CD14-positive monocyte (primary cell): ENCODE measurements around the gene NEK10. TPM values are rescaled to one million over a fixed set of nuclear protein-coding genes. Genes with fewer than 3 reads are reported as not detected.

ENCODE experiments used
- DNase-seq, 3 donors: peaks; one replicate each; pipeline ENCODE4 v3.0.0-alpha.2; 2011 to 2022
- H2AFZ ChIP-seq: 2 replicates; pipeline ENCODE4 v1.6.0; 2012; ENCODE audit warnings: mild to moderate bottlenecking, low read depth, low read length, inconsistent platforms; ENCODE audit not compliant: insufficient read depth, poor library complexity, severe bottlenecking
- H3K27ac ChIP-seq, 2 donors: 1 replicate in 1 of 2; 2 replicates in 1 of 2; pipeline ENCODE4 v1.5.1; 2012 to 2013; ENCODE audit warnings: low read length in 2 of 2, control low read depth in 1 of 2, inconsistent platforms in 1 of 2, low read depth in 1 of 2, mild to moderate bottlenecking in 1 of 2
- H3K27me3 ChIP-seq, 2 donors: one replicate each; pipeline versions ENCODE4 v1.6.0 to v1.6.1; 2011 to 2013; ENCODE audit warnings: low read length in 2 of 2; ENCODE audit not compliant: control insufficient read depth in 2 of 2, insufficient read depth in 2 of 2
- H3K36me3 ChIP-seq, 2 donors: replicated peaks in 1 of 2; 1 replicate in 1 of 2; 2 replicates in 1 of 2; pipeline versions ENCODE4 v1.5.1 to v1.6.1; 2012 to 2013; ENCODE audit warnings: low read length in 2 of 2, control low read depth in 1 of 2, inconsistent platforms in 1 of 2, mild to moderate bottlenecking in 1 of 2; ENCODE audit not compliant: insufficient read depth in 2 of 2, control insufficient read depth in 1 of 2
- H3K4me1 ChIP-seq, 2 donors: 1 replicate in 1 of 2; 2 replicates in 1 of 2; pipeline versions ENCODE4 v1.5.1 to v1.6.1; 2012 to 2013; ENCODE audit warnings: low read length in 2 of 2, control low read depth in 1 of 2, inconsistent platforms in 1 of 2, mild to moderate bottlenecking in 1 of 2, moderate library complexity in 1 of 2; ENCODE audit not compliant: insufficient read depth in 2 of 2, control insufficient read depth in 1 of 2
- H3K4me2 ChIP-seq: replicated peaks from 2 replicates; pipeline ENCODE3; 2012; ENCODE audit warnings: low read length, moderate library complexity, mild to moderate bottlenecking; ENCODE audit not compliant: poor library complexity, severe bottlenecking; ENCODE audit errors: extremely low read depth
- H3K4me3 ChIP-seq, 3 experiments: fragments of 200-600 bp in 1 of 3; sonication (generic) in 1 of 3; replicated peaks in 1 of 3; 1 replicate in 2 of 3; 2 replicates in 1 of 3; pipeline ENCODE4 v1.5.1; 2011 to 2013; ENCODE audit warnings: low read length in 3 of 3, mild to moderate bottlenecking in 3 of 3, control low read depth in 2 of 3, low read depth in 2 of 3, inconsistent platforms in 1 of 3, moderate library complexity in 1 of 3
- H3K79me2 ChIP-seq: 2 replicates; pipeline ENCODE4 v1.6.0; 2012; ENCODE audit warnings: mild to moderate bottlenecking, control low read depth, inconsistent platforms, low read length, moderate library complexity; ENCODE audit not compliant: insufficient read depth
- H3K9ac ChIP-seq: 2 replicates; pipeline ENCODE4 v1.6.0; 2017; ENCODE audit warnings: low read length, mild to moderate bottlenecking; ENCODE audit not compliant: insufficient read depth, poor library complexity, severe bottlenecking
- H3K9me3 ChIP-seq, 2 donors: replicated peaks in 1 of 2; 1 replicate in 1 of 2; 2 replicates in 1 of 2; pipeline versions ENCODE4 v1.5.1 to v1.6.1; 2012 to 2013; ENCODE audit warnings: low read length in 2 of 2, control low read depth in 1 of 2; ENCODE audit not compliant: control insufficient read depth in 1 of 2, insufficient read depth in 1 of 2
- H4K20me1 ChIP-seq: 2 replicates; pipeline ENCODE4 v1.6.0; 2012; ENCODE audit warnings: mild to moderate bottlenecking, low read length, control low read depth, moderate library complexity; ENCODE audit not compliant: insufficient read depth
- H3K27ac Mint-ChIP-seq, 7 donors: one replicate each; pipeline ENCODE4 v1.8.0; 2020; ENCODE audit warnings: mild to moderate bottlenecking in 7 of 7, mixed read lengths in 7 of 7, moderate library complexity in 6 of 7, inconsistent platforms in 2 of 7
- H3K27me3 Mint-ChIP-seq, 3 donors: one replicate each; pipeline ENCODE4 v1.8.0; 2021 to 2022; ENCODE audit warnings: low read depth in 3 of 3, mild to moderate bottlenecking in 3 of 3, mixed read lengths in 3 of 3, moderate library complexity in 3 of 3, inconsistent platforms in 1 of 3
- H3K36me3 Mint-ChIP-seq, 2 donors: one replicate each; pipeline ENCODE4 v1.8.0; 2020; ENCODE audit warnings: mixed read lengths in 2 of 2, inconsistent platforms in 1 of 2, mild to moderate bottlenecking in 1 of 2
- H3K4me1 Mint-ChIP-seq: one replicate; pipeline ENCODE4 v1.8.0; 2020; ENCODE audit warnings: mild to moderate bottlenecking, mixed read lengths
- H3K4me3 Mint-ChIP-seq, 2 donors: one replicate each; pipeline ENCODE4 v1.8.0; 2020; ENCODE audit warnings: mild to moderate bottlenecking in 2 of 2, mixed read lengths in 2 of 2, moderate library complexity in 1 of 2
- H3K9me3 Mint-ChIP-seq, 7 donors: one replicate each; pipeline ENCODE4 v1.8.0; 2020 to 2022; ENCODE audit warnings: mixed read lengths in 7 of 7, mild to moderate bottlenecking in 6 of 7, moderate library complexity in 6 of 7, inconsistent platforms in 2 of 7
- WGBS: methylation state at CpG from one replicate; pipeline ENCODE4 v1.1.5; 2013; ENCODE audit warnings: missing lambda C conversion rate; ENCODE audit not compliant: insufficient coverage; 5-methylcytosine and 5-hydroxymethylcytosine counted together
- intact Hi-C, 2 donors: fragments of 100-400 bp; cut with micrococcal nuclease; formaldehyde crosslinking; loops; one replicate each; pipeline versions ENCODE4 v1.15.0 to v1.15.1; 2023
- polyA plus RNA-seq, 3 donors: library from polyadenylated mRNA; depleted of rRNA in 1 of 3; unstranded in 2 of 3; stranded (reverse) in 1 of 3; fragments of 300-500 nt in 2 of 3; fragments of >200 nt in 1 of 3; fragmentation: Illumina TruSeq in 2 of 3; gene quantifications; 1 replicate in 2 of 3; 2 replicates in 1 of 3; pipeline ENCODE4 v1.2.3, GENCODE V29; 2012 to 2021
- TF ChIP-seq, protein P1 (sequence below): fragments of 200-600 bp; IDR thresholded peaks from one replicate; pipeline ENCODE4 v1.8.0; 2022; ENCODE audit warnings: antibody characterized with exemption, mild to moderate bottlenecking

NEK10 gene
- polyA plus RNA-seq, 3 donors: not detected

- intact Hi-C loops: no loop called here
- Mint-ChIP-seq H3K4me3 (no peak overlapping the region), H3K27ac (no peak overlapping the region), H3K4me1 (no peaks in the 10 kb centered on the region), H3K27me3 (no peaks in the 10 kb centered on the region), H3K36me3 (no peaks in the 10 kb centered on the region), H3K9me3 (peaks cover 0 to 8% (median 3%) of the 10 kb centered on the region in 7 donors)
- WGBS: 83% methylated on average over 1 of the region's 1 CpG
- TF ChIP-seq, protein P1, sequence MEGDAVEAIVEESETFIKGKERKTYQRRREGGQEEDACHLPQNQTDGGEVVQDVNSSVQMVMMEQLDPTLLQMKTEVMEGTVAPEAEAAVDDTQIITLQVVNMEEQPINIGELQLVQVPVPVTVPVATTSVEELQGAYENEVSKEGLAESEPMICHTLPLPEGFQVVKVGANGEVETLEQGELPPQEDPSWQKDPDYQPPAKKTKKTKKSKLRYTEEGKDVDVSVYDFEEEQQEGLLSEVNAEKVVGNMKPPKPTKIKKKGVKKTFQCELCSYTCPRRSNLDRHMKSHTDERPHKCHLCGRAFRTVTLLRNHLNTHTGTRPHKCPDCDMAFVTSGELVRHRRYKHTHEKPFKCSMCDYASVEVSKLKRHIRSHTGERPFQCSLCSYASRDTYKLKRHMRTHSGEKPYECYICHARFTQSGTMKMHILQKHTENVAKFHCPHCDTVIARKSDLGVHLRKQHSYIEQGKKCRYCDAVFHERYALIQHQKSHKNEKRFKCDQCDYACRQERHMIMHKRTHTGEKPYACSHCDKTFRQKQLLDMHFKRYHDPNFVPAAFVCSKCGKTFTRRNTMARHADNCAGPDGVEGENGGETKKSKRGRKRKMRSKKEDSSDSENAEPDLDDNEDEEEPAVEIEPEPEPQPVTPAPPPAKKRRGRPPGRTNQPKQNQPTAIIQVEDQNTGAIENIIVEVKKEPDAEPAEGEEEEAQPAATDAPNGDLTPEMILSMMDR: no peak
- no peaks in the 10 kb centered on the region for H3K79me2 ChIP-seq
- H3K9me3 ChIP-seq: no peaks in the 10 kb centered on the region
- H3K9ac ChIP-seq: no peak overlapping the region
- DNase-seq: no peak
- no peaks in the 10 kb centered on the region for H3K4me1 ChIP-seq
- H2AFZ ChIP-seq: no peak overlapping the region
- no peaks in the 10 kb centered on the region for H3K27me3 ChIP-seq
- H3K27ac ChIP-seq: no peak overlapping the region
- no peak overlapping the region for H3K4me2 ChIP-seq
- no peaks in the 10 kb centered on the region for H4K20me1 ChIP-seq
- H3K36me3 ChIP-seq: no peaks in the 10 kb centered on the region
- no peak overlapping the region for H3K4me3 ChIP-seq
These were observed 43.8 kb downstream of the NEK10 start for GRCh38 chr3:27325419-27325818.

DNA sequence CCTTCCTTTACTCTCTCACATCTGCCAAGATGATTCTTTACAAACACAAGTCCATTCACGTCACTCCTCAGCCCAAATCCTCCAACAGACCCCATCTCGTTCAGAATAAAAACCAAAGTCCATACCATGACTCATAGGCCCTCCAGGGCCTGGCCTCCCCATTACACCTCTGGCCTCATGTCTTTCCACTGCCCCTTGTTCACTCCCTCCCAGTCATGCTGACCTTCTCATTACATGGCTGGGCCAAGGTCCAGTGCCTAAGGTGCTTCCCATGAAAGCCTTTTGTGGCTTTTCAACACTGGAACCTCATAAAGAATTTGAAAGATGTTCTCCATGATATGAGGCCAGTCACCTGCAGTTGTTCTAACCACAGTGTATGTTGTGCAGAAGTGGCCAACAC lies 44.5 kb downstream of the NEK10 start:
- H3K79me2 ChIP-seq: no peaks in the 10 kb centered on the region

More for the DNA sequence above, 44.5 kb downstream of the NEK10 start:
- intact Hi-C loops: no loop called here
- Histone ChIP-seq H2AFZ (no peak overlapping the region), H3K36me3 (no peaks in the 10 kb centered on the region), H3K27ac (no peak overlapping the region), H3K4me3 (no peak overlapping the region), H3K4me1 (no peaks in the 10 kb centered on the region), H3K9me3 (no peaks in the 10 kb centered on the region), H3K27me3 (no peaks in the 10 kb centered on the region), H4K20me1 (no peaks in the 10 kb centered on the region), H3K9ac (no peak overlapping the region), H3K4me2 (no peak overlapping the region)
- Mint-ChIP-seq H3K36me3 (no peaks in the 10 kb centered on the region), H3K27ac (no peak overlapping the region), H3K9me3 (peaks cover 0 to 7% (median 3%) of the 10 kb centered on the region in 7 donors), H3K4me1 (no peaks in the 10 kb centered on the region), H3K27me3 (peaks cover 0 to under 1% (median 0%) of the 10 kb centered on the region in 3 donors), H3K4me3 (no peak overlapping the region)
- 93% methylated on average over 2 of the region's 2 CpGs for WGBS
- TF ChIP-seq, protein P1: no peak
- DNase-seq: no peak
